Measurements from ENCODE around the gene KCNK1.

KCNK1 gene

DNA sequence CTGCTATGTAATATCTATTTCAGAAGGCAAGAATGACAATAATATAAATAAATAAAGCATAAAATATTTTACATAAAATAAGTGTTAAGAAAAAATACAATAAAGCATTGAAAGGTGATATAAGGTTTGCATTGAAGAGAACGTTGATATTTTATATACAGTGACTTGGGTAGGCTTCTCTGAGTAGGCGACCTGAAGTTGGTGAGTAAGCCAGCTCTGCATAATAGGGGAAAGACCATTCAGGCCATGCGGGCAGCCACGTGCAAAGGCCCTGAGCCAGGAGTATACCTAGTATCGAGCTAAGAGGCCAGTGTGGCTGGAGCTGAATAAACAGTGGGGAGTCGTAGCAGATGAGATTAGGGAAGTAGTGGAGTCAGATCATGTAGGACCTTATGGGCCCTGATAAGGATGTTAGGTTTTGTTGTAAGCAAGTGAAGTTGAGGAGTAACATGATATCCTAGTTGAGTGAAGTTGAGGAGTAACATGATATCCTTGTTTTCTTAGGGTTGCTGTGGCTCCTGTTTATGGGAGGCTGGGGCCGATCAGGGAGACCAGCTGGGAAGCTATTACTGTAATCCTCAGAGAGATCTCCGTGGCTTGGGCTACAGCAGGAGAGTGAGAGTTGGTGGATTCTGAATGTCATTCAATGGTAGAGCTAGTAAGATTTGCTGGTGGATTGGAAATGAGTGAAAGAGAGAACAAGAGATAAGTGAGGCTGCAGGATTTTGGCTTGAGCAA, 22.0 kb downstream of the KCNK1 start:
- in situ Hi-C loops (cut with HindIII; ENCODE audit: low sequenced_read_pairs), result no loop called here

GRCh38 chr1:233636503-233636877, 22.6 kb downstream of the KCNK1 start:
- in situ Hi-C loops (cut with HindIII; ENCODE audit: low sequenced_read_pairs), result no loop called here

GRCh38 chr1:233638513-233638912, 24.6 kb downstream of the KCNK1 start:
- in situ Hi-C loops (cut with HindIII; ENCODE audit: low sequenced_read_pairs), result no loop called here

DNA sequence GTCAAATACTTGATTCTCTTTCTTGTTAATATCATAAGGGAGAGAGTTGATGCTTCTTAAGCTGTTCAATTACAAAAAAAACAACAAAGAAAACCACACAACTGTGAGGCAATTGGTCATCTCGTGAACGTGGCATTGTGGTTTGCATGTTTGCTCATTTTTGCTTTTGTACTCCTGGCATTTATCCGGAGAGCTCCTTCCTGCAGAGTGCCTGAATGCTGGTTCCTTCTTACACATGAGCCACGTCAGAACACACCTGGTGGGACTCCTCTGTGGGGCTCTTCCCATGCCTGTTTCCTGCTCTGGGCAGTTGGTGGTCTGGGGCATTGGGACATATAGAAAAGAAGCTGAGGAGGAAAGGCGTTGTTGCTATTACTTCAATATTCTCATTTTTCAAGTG, 25.7 kb downstream of the KCNK1 start:
- in situ Hi-C loops (cut with HindIII; ENCODE audit: low sequenced_read_pairs), result no loop called here

GRCh38 chr1:233640179-233640578, 26.3 kb downstream of the KCNK1 start:
- in situ Hi-C loops (cut with HindIII; ENCODE audit: low sequenced_read_pairs), result no loop called here

GRCh38 chr1:233641029-233641428, 27.1 kb downstream of the KCNK1 start:
- in situ Hi-C loops (cut with HindIII; ENCODE audit: low sequenced_read_pairs), result no loop called here

- in situ Hi-C loops (cut with HindIII; ENCODE audit: low sequenced_read_pairs), result no loop called here
Measured at GRCh38 chr1:233647073-233647472, 33.2 kb downstream of the KCNK1 start.

- in situ Hi-C loops (cut with HindIII; ENCODE audit: low sequenced_read_pairs), result no loop called here
Measured at GRCh38 chr1:233647636-233648035, 33.7 kb downstream of the KCNK1 start.

GRCh38 chr1:233651061-233651460, 37.2 kb downstream of the KCNK1 start:
- in situ Hi-C loops (cut with HindIII; ENCODE audit: low sequenced_read_pairs), result no loop called here

DNA sequence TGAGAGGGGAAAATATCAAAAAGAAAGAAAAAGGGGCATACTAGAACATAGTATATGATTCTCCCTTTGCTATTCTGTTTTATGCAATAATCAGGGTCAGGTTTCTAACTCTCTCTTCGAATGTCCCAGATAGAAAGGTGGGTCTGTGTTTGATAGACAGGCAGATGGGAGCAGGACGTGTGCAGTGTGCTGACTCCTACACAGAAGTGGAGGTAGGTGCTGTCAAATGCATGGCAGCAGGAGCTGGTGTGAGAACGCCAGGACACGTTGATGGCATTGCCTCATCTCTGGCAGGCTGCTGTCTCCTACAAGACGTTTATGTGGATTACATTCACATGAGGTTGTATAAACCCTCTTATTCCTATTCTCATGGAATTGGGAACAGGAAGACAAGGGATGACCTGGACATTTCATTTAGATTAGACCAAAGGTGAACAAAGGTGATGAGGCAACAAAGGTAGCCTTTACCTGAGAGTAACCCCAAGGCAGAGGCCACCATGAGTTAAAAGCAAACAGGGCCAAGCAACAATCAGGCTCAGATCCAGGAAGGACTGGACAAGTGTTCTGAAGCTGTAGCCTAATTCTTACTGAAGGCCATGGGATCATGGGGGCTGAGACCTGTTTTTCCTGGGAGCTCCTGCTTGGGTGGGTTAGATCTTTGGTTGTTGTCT, 37.8 kb downstream of the KCNK1 start:
- in situ Hi-C loops (cut with HindIII; ENCODE audit: low sequenced_read_pairs), result no loop called here

- in situ Hi-C loops (cut with HindIII; ENCODE audit: low sequenced_read_pairs), result no loop called here
Measured at GRCh38 chr1:233652526-233652925, 38.6 kb downstream of the KCNK1 start.

DNA sequence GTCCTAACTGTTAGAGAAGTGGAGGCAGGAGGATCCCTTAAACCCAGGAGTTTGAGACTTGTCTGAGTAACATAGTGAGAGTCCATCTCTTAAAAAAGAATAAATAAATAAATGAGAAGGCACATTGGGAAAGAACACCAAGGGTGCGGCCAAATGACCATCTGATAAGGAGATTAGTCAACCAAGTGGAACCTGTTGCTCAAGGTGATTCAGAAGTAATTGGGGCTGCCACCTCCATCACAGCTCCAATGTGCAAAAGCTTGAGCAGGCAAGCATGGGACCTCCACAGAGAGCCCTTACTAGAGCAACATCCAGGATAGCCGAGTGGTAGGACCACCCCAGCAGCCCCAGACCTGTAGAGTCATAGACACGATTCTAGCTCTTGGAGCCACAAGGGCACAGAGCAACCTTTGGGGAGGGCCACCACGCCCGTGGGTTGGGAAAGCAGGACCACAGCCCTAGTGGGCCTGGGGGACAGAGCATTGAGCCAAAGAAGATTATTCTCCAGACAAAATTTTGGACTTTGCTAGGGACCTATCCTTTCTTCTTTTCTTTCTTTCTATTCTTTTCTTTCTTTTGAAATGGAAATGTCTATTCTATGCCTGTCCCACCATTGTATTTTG, 40.9 kb downstream of the KCNK1 start:
- in situ Hi-C loops (cut with HindIII; ENCODE audit: low sequenced_read_pairs), result no loop called here

GRCh38 chr1:233655301-233655740, 41.4 kb downstream of the KCNK1 start:
- in situ Hi-C loops (cut with HindIII; ENCODE audit: low sequenced_read_pairs), result no loop called here

DNA sequence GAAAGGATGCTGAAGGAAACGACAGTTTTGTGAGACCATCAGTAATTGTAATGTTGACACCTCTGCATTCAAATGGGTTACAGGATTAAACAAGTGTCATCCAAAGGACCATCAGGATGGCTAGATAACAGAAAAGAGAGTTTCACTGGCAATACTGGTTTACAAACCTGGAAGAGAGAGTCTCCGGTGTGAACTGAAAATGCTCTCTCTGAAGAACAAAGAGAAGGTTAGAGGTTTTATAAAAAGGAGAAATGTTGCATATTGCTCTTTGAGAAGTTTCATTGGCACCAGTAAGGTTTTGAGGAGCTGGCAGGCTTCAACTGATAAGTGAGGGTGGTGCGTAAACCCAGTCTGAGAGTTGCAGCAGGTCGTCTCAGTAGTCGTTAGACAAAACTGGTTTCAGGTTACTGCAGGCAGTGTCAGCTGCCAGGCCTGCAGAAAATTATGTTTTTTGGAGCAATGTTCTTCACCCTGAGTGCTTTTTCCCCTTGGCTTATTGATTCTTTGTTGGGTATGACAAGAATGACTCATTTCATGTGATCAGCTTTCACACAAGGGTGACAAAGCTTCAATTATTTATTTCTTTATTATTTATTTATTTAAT, 42.2 kb downstream of the KCNK1 start:
- in situ Hi-C loops (cut with HindIII; ENCODE audit: low sequenced_read_pairs), result no loop called here

GRCh38 chr1:233656687-233657086, 42.8 kb downstream of the KCNK1 start:
- in situ Hi-C loops (cut with HindIII; ENCODE audit: low sequenced_read_pairs), result no loop called here

GRCh38 chr1:233657466-233657865, 43.6 kb downstream of the KCNK1 start:
- in situ Hi-C loops (cut with HindIII; ENCODE audit: low sequenced_read_pairs), result no loop called here

DNA sequence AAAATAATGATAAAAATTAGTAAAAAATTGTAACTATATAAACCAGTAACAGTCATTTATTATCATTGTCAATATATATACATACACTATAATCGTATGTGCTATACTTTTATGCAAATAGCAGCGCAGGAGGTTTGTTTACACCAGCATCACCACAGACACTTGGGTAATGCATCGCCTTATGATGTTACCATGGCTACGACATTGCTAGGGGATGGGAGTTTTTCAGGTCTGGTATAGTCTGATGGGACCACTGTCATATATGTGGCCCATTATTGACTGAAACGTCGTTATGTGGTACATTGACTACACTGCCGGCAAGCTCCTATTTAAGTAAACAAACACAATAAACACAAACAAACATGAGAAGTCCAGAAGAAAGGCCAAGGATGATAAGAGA, 45.6 kb downstream of the KCNK1 start:
- in situ Hi-C loops (cut with HindIII; ENCODE audit: low sequenced_read_pairs), result no loop called here

- in situ Hi-C loops (cut with HindIII; ENCODE audit: low sequenced_read_pairs), result no loop called here
Measured at GRCh38 chr1:233661376-233662159, 47.7 kb downstream of the KCNK1 start.

- in situ Hi-C loops (cut with HindIII; ENCODE audit: low sequenced_read_pairs), result no loop called here
Measured at GRCh38 chr1:233662575-233663304, 48.8 kb downstream of the KCNK1 start.

DNA sequence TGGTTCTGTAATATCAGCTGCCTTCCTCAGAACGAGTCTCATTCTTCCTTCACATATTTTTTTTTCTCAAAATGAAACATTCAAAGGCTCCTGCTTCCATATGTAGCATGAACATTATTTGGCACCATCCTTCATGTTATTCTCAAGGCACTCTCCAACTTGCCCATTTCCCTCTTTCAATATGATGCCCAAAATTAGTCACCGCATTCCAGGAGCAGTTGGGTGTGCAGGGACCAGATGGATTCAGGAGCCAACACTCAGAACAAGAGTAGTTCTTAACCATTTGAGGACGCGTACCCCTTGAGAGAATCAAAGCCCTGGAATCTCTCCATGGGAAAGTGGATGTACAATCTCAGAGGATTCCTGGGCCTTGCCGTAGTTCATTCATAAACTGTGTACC, 50.3 kb downstream of the KCNK1 start:
- in situ Hi-C loops (cut with HindIII; ENCODE audit: low sequenced_read_pairs), result no loop called here

Data from DLD1 (cell line).